Adrenal gland (tissue), 12 donors: ENCODE data around the gene MAPK1. TPM values are rescaled to one million over a fixed set of nuclear protein-coding genes. Genes with fewer than 3 reads are reported as not detected.

Experiments used
- DNase-seq, 7 donors: peaks; one replicate each; pipeline ENCODE4 v3.0.0-alpha.2; 2019 to 2020
- H3K27ac ChIP-seq, 5 donors: fragments of 200-600 bp; sonication (generic) in 4 of 5; 1 replicate in 3 of 5; 2 replicates in 2 of 5; pipeline versions ENCODE4 v1.5.1 to v1.8.0; 2016 to 2020; ENCODE audit warnings: mild to moderate bottlenecking in 1 of 5
- H3K27me3 ChIP-seq: fragments of 200-600 bp; 2 replicates; pipeline ENCODE4 v1.8.0; 2021
- H3K36me3 ChIP-seq, 2 donors: fragments of 200-600 bp; replicated peaks in 1 of 2; 1 replicate in 1 of 2; 2 replicates in 1 of 2; pipeline versions ENCODE4 v1.5.1 to v1.8.0; 2018 to 2022
- H3K4me1 ChIP-seq, 2 donors: fragments of 200-600 bp; replicated peaks in 1 of 2; 1 replicate in 1 of 2; 2 replicates in 1 of 2; pipeline versions ENCODE4 v1.5.1 to v1.8.0; 2018 to 2021
- H3K4me3 ChIP-seq, 4 donors: fragments of 200-600 bp; sonication (generic) in 3 of 4; one replicate each; pipeline ENCODE4 v1.5.1; 2016 to 2018
- H3K9me3 ChIP-seq, 3 donors: fragments of 200-600 bp; sonication (generic) in 1 of 3; replicated peaks in 1 of 3; 1 replicate in 2 of 3; 2 replicates in 1 of 3; pipeline versions ENCODE4 v1.5.1 to v1.8.0; 2016 to 2021
- POLR2A ChIP-seq, 2 donors: fragments of 450-650 bp; IDR thresholded peaks; one replicate each; pipeline ENCODE4 v1.6.1; 2017; ENCODE audit warnings: antibody characterized with exemption in 2 of 2, mild to moderate bottlenecking in 2 of 2, moderate library complexity in 1 of 2
- WGBS, 4 donors: extraction: QIAGEN DNeasy Blood & Tissue Kit in 2 of 4; methylation state at CpG; one replicate each; pipeline versions ENCODE4 v1.1.5 to v1.1.7; 2013 to 2017; 5-methylcytosine and 5-hydroxymethylcytosine counted together
- intact Hi-C, 2 donors: fragments of 100-400 bp; cut with DNase I; formaldehyde crosslinking; loops; one replicate each; pipeline versions ENCODE4 v1.14.1 to v1.15.0; 2022 to 2023
- polyA plus RNA-seq, 3 donors: library from polyadenylated mRNA; stranded (reverse); fragments of 200-250 nt in 2 of 3; fragments of 350-450 nt in 1 of 3; fragmentation: Illumina TruSeq in 1 of 3; extraction: RNeasy Lipid Tissue Mini Kit (QIAGEN cat#74804) in 1 of 3; gene quantifications; one replicate each; pipeline ENCODE4 v1.2.3, GENCODE V29; 2013 to 2014
- total RNA-seq, 9 donors: library from RNA; depleted of rRNA in 4 of 9; stranded (reverse); fragments of >200 nt in 4 of 9; fragments of 120-200 nt in 1 of 9; fragmentation: NEBNext Ultra II Directional in 1 of 9; extraction: Animal tissue kit (Norgen Biotek cat#: 25700) in 1 of 9; gene quantifications; one replicate each; pipeline versions ENCODE4 v1.1.0 to v1.2.4, GENCODE V29; 2013 to 2023
- TF ChIP-seq, protein P1 (sequence below), 6 experiments: fragments of 450-650 bp in 4 of 6; fragments of 200-600 bp in 2 of 6; sonication (generic) in 1 of 6; IDR thresholded peaks; 1 replicate in 5 of 6; 2 replicates in 1 of 6; pipeline versions ENCODE4 v1.5.1 to v1.8.0; 2016 to 2021; ENCODE audit warnings: antibody characterized with exemption in 6 of 6, mild to moderate bottlenecking in 2 of 6, moderate library complexity in 1 of 6
- donor health status: healthy with polysubstance abuse.
- donor health status: Bipolar disorder and iron deficiency.
- donor health status: DM: yes; HTN: yes; CAD: no.
- donor health status: DM: no; HTN: no; CAD: no.
- donor health status: DM: no; HTN: no; CAD: no.
- donor health status: DM: yes; HTN: yes; CAD: no.

Gene MAPK1
- total and polyA plus RNA-seq, 12 donors = 9.6 to 201 (median 94.4) TPM

DNA sequence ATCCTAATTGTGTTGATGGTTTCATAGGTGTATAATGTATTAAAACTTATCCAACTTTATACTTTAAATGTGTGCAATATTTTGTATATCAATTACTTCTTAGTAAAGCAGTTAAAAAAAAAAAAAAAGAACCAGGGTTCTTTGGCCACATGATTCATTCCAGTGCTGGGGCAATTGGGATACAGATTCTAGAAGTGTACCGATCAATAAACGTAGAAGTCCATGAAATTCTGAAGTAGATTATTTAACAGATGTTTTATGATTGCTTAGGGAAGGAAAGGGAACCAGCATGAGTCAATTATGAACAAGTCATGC is 51.0 kb downstream of the MAPK1 start:
- H3K36me3 ChIP-seq = no peaks in the 10 kb centered on the region
- H3K4me1 ChIP-seq = peaks cover 7 to 34% of the 10 kb centered on the region in 2 donors
- no peak overlapping the region for H3K4me3 ChIP-seq
- TF ChIP-seq, protein P1, sequence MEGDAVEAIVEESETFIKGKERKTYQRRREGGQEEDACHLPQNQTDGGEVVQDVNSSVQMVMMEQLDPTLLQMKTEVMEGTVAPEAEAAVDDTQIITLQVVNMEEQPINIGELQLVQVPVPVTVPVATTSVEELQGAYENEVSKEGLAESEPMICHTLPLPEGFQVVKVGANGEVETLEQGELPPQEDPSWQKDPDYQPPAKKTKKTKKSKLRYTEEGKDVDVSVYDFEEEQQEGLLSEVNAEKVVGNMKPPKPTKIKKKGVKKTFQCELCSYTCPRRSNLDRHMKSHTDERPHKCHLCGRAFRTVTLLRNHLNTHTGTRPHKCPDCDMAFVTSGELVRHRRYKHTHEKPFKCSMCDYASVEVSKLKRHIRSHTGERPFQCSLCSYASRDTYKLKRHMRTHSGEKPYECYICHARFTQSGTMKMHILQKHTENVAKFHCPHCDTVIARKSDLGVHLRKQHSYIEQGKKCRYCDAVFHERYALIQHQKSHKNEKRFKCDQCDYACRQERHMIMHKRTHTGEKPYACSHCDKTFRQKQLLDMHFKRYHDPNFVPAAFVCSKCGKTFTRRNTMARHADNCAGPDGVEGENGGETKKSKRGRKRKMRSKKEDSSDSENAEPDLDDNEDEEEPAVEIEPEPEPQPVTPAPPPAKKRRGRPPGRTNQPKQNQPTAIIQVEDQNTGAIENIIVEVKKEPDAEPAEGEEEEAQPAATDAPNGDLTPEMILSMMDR (IDR thresholded peaks at IDR 0.05) = no peak
- TF ChIP-seq POLR2A (IDR thresholded peaks at IDR 0.05) = no peak
- H3K27ac ChIP-seq = peak overlapping the region in 1 of 5 donors; percentile 66
- intact Hi-C loops = no loop called here
- DNase-seq = no peak
- H3K27me3 ChIP-seq = no peaks in the 10 kb centered on the region
- no peaks in the 10 kb centered on the region for H3K9me3 ChIP-seq
- WGBS, 4 donors = 34 to 50% (median 39%) methylated on average over 2 of the region's 2 CpGs

DNA sequence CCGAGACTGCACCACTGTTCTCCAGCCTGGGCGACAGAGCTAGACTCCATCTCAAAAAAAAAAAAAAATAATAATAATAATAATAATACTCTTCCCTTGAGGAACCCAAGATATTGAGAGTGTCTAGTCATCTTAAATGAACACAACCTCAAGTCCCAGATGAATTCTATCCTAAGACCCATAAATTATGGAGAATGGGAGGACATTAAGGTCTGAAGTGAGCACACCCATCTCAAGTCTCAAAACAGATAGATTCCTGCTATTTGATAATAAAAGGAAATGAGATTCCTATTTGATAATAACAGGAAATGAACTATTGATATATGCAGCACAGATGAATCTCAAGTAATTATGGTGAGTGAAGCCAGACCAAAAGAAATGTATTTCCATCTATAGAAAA is 51.5 kb downstream of the MAPK1 start:
- TF ChIP-seq, protein P1 (IDR thresholded peaks at IDR 0.05) = no peak
- no peak for TF ChIP-seq POLR2A (IDR thresholded peaks at IDR 0.05)
- WGBS, 4 donors = 93 to 97% (median 96%) methylated on average over 2 of the region's 2 CpGs
- Histone ChIP-seq H3K27ac (peak overlapping the region in 1 of 5 donors; percentile 66), H3K9me3 (no peaks in the 10 kb centered on the region), H3K4me1 (peaks cover 7 to 34% of the 10 kb centered on the region in 2 donors), H3K4me3 (no peak overlapping the region), H3K27me3 (no peaks in the 10 kb centered on the region), H3K36me3 (no peaks in the 10 kb centered on the region)
- intact Hi-C loops = no loop called here
- DNase-seq = no peak

DNA sequence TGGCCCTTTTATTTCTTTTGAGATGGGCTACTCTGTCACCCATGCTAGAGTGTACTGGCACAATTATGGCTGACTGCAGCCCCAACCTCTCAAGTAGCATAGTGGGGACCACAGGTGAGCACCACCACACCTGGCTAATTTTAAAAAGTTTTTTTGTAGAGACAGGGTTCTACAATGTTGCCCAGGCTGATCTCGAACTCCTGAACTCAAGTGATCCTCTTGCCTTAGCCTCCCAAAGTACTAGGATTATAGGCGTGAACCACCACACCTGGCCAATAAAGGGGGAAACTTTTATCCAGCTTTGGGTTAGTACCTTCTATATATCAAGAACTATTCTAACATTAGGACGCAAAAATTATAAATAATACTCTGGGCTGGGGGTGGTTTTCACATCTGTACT is 52.1 kb downstream of the MAPK1 start:
- WGBS, 4 donors = 95 to 100% (median 99%) methylated on average over 3 of the region's 3 CpGs
- H3K27ac ChIP-seq = peak overlapping the region in 2 of 5 donors; percentile 1 to 66
- intact Hi-C loops = no loop called here

DNA sequence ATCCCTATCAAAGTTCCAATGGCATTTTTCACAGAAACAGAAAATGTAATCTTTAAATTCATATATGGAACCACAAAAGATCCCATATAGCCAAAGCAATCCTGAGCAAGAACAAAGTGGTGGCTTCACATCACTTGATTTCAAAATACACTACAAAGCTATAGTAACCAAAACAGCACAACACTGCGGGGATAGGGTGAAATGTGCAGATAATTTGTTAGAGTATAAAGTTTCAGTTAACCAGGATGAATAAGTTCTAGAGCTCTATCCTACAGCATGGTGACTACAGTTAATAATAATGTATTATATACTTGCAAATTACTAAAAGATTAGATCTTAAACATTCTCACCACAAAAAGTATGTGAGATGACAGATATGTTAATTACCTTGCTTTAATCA is 55.5 kb downstream of the MAPK1 start:
- Histone ChIP-seq H3K4me3 (no peak overlapping the region), H3K27me3 (no peaks in the 10 kb centered on the region), H3K4me1 (peaks cover 0 to 28% of the 10 kb centered on the region in 2 donors), H3K27ac (no peak overlapping the region), H3K36me3 (peaks cover 0 to 2% of the 10 kb centered on the region in 2 donors), H3K9me3 (no peaks in the 10 kb centered on the region)
- 93 to 100% (median 98%) methylated on average over 1 of the region's 1 CpG for WGBS, 4 donors
- no peak for DNase-seq
- TF ChIP-seq, protein P1 (IDR thresholded peaks at IDR 0.05) = no peak
- no peak for TF ChIP-seq POLR2A (IDR thresholded peaks at IDR 0.05)
- intact Hi-C loops = no loop called here

More for the DNA sequence above, 52.1 kb downstream of the MAPK1 start:
- no peaks in the 10 kb centered on the region for H3K27me3 ChIP-seq
- TF ChIP-seq POLR2A (IDR thresholded peaks at IDR 0.05) = no peak
- TF ChIP-seq, protein P1 (IDR thresholded peaks at IDR 0.05) = no peak
- H3K4me1 ChIP-seq = peaks cover 7 to 34% of the 10 kb centered on the region in 2 donors
- H3K9me3 ChIP-seq = no peaks in the 10 kb centered on the region
- no peak overlapping the region for H3K4me3 ChIP-seq
- no peaks in the 10 kb centered on the region for H3K36me3 ChIP-seq
- no peak for DNase-seq
